HG02571 (cell line): ENCODE data around the gene ERBIN.

Source experiments
- ATAC-seq: cut with Tn5 transposase; IDR thresholded peaks from one replicate; pipeline ENCODE4 v1.9.1; 2021; ENCODE audit warnings: mild to moderate bottlenecking, moderate library complexity; ENCODE audit not compliant: unreplicated experiment

ERBIN gene

GRCh38 chr5:66122379-66123034, 196.1 kb downstream of the ERBIN start:
- no peak for ATAC-seq

GRCh38 chr5:66129144-66129543, 202.8 kb downstream of the ERBIN start:
- no peak for ATAC-seq

- no peak for ATAC-seq
These were observed 204.1 kb downstream of the ERBIN start for GRCh38 chr5:66130493-66130892.
